HG03571 (cell line): ENCODE data around the gene RHCG.

Source experiments
- ATAC-seq: cut with Tn5 transposase; IDR thresholded peaks from one replicate; pipeline ENCODE4 v1.9.1; 2021; ENCODE audit not compliant: unreplicated experiment

Gene RHCG

GRCh38 chr15:89446255-89446891 lies 50.0 kb downstream of the RHCG start:
- no peak for ATAC-seq

DNA sequence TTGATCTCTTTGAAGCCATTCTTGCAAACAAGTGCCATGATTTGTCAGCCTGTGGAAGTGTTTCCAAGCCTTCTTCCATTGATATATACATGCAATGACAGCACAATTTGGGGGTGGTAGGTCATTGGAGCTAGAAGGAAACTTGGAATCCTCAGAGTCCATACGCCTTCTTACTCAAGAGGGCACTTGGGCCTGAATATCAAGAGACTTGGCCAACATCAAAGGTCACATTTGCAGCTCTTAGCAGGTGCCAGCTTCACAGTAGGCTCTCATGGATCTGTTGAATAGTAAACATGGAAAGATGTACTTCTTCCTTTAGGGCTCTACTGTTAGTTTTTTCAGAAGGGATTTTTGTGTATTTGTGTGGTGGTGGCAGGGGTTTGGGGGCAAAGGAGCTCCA lies 50.9 kb downstream of the RHCG start:
- no peak for ATAC-seq

GRCh38 chr15:89444241-89445225 lies 51.9 kb downstream of the RHCG start:
- ATAC-seq, result no peak

GRCh38 chr15:89443581-89443980 lies 52.8 kb downstream of the RHCG start:
- ATAC-seq, result no peak

DNA sequence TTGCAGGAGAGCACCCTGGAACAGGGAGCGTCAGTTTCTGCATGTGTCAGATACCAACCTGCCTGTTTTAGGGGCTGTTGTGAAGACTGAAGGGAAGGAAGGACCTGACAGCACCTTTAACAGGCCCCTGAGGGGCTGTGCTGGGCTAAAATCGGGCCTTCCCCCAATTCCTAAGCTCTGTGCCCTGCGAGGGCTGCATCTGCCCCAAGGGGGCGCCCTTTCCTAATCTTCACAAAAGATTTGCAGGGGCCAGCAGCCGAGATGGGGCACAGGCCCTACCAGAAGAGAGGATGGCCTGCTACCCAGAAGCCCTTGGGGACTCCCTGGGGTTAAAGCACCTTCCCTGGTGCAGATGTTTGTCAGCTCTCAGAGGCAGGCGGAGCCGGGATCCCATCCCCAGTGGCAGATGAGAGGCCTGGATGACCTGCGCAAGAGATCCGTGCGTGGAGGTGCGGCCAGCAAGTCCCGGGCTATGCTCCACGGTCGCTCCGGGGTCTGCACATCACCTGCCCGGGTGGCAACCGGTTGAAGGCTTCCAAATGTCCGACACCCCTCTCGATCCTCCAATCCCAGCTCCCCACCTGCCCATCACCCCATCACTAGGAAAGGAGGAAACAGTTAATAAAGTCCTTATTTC lies 53.6 kb downstream of the RHCG start:
- ATAC-seq, result no peak

DNA sequence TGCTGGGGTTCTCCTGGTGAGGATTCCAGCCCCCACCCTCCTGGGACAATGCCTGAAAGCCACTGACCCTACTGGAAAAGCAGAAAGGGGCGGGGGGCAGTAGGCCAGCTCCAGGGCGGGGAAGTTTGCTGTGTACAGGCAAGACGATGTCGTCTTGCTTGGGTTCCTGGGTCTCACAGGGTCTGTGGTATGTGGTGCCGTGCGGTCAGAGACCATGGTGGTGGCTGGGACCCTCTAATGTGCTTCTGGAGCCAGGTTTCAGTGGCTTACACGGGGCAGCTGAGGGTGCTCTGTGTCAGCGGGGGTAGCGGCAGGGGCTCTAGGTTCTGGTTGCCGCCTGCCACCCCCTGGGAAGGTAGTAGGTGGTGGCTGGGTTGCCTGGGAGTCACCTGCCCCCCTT lies 54.2 kb downstream of the RHCG start:
- ATAC-seq, result no peak

- peak; percentile 99 for ATAC-seq
Observed at GRCh38 chr15:89441295-89441812, 55.0 kb downstream of the RHCG start.

DNA sequence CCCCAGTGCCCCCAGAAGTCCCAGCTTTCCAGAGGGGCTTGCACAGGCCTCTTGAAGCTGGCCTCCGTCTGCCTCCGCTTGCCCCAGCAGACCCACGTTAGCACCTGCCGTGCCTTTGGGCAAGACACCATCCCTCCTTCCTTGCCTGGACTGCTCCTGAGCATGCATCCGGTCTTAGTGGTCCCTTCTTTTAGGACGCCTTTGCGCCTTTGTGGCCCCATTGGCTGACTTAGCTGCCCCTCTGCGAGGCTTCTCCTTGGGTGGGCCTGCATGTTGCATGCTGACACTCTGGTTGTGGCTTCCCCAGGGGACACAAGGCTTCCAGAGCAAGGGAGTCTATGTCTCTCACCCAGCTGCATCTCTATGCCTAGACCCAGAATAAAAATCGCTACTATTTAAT lies 56.6 kb downstream of the RHCG start:
- ATAC-seq, result no peak

DNA sequence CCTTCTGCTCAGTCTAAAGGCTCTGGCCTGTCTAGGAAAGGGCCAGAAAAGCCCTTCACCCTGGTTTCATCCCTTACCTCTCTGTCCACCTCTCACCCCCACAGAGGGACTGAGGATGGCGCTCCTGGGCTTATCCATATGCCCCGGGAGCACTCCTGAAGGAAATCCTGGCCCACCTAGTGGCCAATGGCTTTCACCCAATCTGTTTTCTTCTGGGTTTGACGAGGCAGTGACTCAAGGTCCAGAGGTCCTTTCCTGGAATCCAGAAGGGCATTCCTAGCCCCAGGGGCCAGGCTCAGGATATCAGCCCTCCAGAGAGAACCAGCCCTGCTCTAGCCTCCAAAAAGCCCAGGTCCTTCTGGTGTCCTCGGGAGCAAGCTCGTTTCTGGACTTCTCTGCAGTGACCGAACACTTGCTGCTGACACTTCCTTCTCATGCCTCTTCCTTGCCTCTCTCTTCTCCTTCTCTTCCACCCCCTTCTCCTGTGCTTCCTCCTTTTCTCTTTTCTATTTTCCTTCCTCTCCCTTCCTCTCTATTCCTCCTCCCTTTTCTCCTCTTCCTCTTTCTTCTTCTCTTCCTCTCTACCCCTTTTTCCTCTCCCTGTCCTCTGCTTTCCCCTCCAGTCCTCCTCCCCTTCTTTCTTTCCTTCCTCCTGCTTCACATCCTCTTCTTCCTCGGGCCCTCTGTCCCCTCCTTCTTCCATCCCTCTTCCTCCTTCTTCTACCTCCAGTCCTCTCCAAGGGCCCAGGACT lies 59.6 kb downstream of the RHCG start:
- ATAC-seq, result no peak

- ATAC-seq, result no peak
Observed at GRCh38 chr15:89435362-89435761, 61.0 kb downstream of the RHCG start.

DNA sequence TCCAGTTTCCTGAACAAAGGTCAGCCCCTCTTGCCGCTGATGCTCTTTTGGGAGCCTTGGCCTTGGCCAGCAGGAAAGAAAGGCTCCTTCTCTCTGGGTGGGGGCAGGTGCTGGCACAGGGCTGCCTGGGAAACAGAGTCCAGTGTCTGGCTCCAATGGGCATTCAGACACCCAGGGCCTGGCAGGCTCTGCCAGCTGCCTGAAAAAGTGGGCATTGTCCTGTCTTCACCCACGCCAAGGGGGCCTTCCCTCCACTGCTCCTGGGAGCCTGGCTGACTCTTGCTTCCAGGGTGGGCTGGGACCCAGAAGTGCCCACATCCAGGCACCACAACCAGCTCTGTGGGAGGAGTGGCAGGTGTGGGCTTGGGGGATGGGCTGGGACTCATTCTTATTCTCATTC lies 62.7 kb downstream of the RHCG start:
- no peak for ATAC-seq

GRCh38 chr15:89430530-89431341 lies 65.6 kb downstream of the RHCG start:
- ATAC-seq, result peak; percentile 84

- no peak for ATAC-seq
Observed at GRCh38 chr15:89429986-89430385, 66.4 kb downstream of the RHCG start.

GRCh38 chr15:89429023-89429422 lies 67.4 kb downstream of the RHCG start:
- ATAC-seq, result no peak

GRCh38 chr15:89428246-89428645 lies 68.1 kb downstream of the RHCG start:
- ATAC-seq, result no peak

GRCh38 chr15:89426500-89426899 lies 69.9 kb downstream of the RHCG start:
- ATAC-seq, result no peak

GRCh38 chr15:89423981-89424380 lies 72.4 kb downstream of the RHCG start:
- no peak for ATAC-seq
